Activated CD4-positive, alpha-beta T cell treated with anti-CD3 and anti-CD28 coated beads, Interleukin-2, amount 50 U/mL, for 16 hours (primary cell): Measurements from ENCODE around the gene TSPYL2.

Experiments used
- DNase-seq: peaks from one replicate; pipeline ENCODE4 v3.0.0-alpha.2; 2020

TSPYL2 gene

DNA sequence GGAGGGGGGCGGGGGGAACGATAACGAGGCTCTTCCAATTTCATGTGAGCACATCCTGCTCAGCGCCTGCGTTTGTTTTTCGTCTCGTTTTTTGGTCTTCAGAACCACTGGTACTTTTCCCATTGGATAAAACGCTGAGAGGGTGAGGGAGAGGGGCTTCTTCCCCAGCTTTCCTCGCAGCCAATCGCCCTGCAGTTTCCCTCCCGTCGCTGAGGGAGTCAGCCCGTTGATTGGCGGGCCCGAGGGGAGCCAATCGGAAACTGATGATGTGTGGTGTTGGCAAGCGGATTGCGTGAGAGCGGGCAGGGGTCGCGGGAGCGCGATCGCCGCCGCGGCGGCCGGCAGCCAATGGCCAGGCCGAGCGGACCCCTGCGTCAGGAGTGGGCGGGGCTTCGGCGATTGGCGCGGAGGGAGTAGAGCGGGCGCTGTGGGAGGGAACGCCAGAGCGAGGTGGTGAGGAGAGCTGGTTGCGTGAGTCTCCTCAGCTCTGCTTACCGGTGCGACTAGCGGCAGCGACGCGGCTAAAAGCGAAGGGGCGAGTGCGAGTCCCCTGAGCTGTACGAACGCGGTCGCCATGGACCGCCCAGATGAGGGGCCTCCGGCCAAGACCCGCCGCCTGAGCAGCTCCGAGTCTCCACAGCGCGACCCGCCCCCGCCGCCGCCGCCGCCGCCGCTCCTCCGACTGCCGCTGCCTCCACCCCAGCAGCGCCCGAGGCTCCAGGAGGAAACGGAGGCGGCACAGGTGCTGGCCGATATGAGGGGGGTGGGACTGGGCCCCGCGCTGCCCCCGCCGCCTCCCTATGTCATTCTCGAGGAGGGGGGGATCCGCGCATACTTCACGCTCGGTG, at the start of gene TSPYL2:
Gene TSPYL2, plus strand, starts transcription at position 443 of the 848 bp plus-strand sequence. Its CDS starts 132 bp downstream, at position 575.
- DNase-seq: peak; percentile 94

DNA sequence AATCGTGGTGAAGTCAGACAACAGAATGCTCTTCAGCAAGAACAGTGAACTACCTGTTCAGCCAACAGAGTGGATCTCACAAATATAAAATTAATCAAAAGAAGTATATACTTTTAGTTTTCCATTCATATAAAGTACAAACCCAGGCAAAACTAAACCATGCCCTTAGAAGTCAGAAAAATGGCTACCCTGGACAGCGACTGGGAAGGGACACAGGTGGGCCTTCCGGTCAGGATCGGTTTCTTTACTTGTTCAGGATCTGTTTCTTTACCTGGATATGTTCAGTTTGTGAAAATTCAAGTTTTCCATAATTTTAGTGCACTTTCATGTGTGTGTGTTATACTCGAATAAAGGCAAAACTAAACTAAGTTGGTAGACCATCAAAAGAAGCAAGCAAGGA, 46.0 kb upstream of the TSPYL2 start:
- DNase-seq: no peak

GRCh38 chrX:53039236-53039635, 42.9 kb upstream of the TSPYL2 start:
- no peak for DNase-seq

GRCh38 chrX:53044995-53045394, 37.2 kb upstream of the TSPYL2 start:
- no peak for DNase-seq

DNA sequence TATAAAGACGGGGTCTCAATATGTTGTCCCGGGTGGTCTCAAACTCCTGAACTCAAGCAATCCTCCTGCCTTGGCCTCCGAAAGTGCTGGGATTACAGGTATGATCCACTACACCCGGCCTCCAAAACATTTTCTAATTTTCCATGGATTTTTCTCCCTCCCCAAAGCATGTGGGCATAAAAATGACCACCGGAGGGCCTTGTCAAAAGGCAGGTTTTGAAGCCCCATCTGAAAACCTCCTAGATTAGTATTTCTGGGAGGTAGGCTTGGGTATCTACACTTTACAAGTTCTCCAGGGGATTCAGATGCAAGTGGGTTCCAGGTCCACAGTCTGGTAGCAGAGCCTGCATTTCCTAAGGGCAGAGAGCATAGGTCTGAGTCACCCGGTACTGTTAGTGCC, 34.9 kb upstream of the TSPYL2 start:
- DNase-seq: no peak

DNA sequence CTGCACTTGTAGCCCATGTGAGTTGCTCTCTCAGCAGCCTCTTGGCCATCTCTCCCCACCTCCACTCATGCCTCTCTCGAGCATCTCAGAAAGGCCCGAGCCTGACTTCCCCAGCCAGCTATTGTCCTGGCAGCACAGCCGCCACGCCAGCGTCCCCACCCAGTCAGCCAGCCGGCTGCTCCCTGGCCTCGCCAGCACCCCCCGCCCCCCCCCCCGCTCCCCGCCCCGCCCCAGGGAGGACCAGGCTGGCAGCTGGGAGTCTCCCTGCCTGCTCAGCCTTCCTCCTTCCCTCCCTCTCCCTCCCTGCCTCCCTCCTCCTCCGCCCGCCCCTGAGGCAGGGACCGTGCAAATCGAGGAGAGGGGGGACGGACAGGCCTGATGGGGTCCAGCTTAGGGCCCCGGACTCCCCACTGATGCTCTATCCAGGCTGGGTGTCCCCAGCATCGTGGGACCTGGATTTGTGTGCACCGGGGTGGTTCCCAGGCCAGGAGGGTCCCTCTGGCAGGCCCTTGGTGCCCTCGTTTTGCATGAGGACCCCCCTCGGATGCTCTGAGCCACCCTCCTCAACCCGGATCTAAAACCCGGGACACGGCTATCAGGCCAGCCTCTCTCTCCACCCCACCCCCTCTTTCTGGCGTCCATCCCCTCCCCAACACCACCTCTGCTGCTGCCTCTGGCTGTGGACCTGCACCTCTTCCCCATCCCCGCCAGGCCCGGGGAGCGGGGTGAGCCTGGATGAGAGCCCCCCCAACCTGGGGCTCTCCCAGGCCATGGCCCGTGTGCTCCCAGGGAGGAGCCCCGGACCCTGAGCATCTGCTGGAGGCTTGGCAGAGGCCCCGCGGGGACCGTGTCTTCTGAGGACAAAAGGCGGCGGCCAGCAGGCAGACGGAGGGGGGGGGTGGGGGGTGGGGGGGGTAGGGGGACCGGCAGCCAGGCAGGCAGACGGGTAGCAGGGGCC, 33.7 kb upstream of the TSPYL2 start, which contains the start of gene GPR173:
Gene GPR173, plus strand, starts transcription at position 621 of the 958 bp plus-strand sequence. CDS start 27,833 bp downstream, outside the sequence.
- DNase-seq: no peak

GRCh38 chrX:53049127-53049517, 33.0 kb upstream of the TSPYL2 start:
- DNase-seq: no peak

GRCh38 chrX:53050841-53051240, 31.3 kb upstream of the TSPYL2 start:
- no peak for DNase-seq

- no peak for DNase-seq
Measured at GRCh38 chrX:53055244-53055849, 26.8 kb upstream of the TSPYL2 start.

DNA sequence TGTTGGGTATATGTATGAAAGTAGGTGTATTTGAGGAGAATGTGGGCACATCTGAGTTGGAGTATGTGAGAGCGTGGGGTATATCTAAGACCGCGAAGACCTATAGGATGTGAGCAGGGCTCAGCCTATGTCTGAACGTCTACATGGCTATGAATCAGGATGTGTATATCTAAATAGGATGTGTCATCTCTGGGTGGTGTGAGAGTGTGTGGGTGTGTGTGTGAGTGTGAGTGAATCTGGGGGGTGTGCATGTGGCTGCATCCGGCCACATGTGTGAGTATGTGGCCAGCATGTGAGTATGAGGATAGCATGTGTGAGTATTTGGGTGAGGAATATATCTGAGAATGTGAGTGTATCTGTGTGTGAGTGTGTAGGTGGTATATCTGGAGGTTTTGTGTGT, 25.9 kb upstream of the TSPYL2 start:
- DNase-seq: no peak

DNA sequence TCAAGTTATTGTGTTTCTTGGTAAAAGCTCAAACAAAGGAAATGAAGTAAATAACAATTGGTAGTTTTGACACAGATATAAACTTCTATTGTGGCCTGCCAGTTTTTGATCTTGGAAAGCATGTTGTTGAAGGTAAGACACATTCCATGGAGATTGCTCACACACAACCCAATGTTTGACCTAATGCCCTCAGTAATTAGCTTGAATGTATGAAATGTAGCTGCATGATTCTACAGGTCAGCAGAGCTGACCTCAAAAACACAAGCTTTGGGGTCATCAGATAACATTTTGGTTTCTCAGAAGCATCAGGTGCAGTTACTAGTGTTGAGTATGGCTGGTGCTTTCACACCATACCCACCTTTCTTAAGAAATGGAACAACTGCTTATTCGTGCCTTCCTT, 17.1 kb upstream of the TSPYL2 start:
- no peak for DNase-seq

DNA sequence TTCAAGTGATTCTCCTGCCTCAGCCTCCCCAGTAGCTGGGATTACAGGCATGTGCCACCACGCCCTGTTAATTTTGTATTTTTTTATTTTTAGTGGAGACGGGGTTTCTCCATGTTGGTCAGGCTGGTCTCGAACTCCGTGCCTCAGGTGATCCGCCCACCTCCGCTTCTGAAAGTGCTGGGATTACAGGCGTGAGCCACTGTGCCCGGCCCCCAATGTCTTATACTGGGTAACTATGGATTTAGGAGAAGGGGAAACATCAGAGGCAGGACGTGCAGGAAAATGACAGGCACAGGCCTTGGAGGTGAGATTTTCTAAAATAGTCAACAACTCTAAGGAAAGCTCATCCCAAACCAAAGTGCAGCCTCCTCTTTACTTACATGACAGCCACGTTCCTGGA, 11.1 kb upstream of the TSPYL2 start:
- DNase-seq: no peak

- DNase-seq: peak; percentile 82
Measured at GRCh38 chrX:53071604-53072417, 10.4 kb upstream of the TSPYL2 start.

- no peak for DNase-seq
Measured at GRCh38 chrX:53072418-53073114, 9.6 kb upstream of the TSPYL2 start.

GRCh38 chrX:53073115-53073586, 9.0 kb upstream of the TSPYL2 start:
- DNase-seq: no peak

DNA sequence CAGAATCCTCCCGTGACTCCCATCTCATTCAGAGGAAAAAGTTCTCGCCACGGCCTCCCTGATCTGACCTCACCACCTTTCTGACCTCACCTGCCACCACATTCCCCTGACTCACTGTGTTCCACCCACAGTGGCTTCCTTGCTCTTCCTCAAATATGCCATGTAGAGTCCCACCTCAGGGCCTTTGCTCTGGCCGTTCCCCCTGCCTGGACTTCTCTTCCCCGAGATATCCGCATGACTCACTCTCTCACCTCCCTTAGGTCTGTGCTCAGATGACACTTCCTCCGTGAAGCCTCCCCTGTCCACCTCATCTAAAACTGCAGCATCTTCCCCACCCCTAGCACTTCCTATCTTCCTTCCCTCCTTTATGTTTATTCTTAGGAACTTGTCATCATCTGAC, 7.2 kb upstream of the TSPYL2 start:
- no peak for DNase-seq

DNA sequence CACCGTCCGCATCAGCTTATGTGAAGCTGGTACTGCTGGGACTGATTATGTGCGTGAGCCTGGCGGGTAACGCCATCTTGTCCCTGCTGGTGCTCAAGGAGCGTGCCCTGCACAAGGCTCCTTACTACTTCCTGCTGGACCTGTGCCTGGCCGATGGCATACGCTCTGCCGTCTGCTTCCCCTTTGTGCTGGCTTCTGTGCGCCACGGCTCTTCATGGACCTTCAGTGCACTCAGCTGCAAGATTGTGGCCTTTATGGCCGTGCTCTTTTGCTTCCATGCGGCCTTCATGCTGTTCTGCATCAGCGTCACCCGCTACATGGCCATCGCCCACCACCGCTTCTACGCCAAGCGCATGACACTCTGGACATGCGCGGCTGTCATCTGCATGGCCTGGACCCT, 5.5 kb upstream of the TSPYL2 start:
- no peak for DNase-seq

- no peak for DNase-seq
Measured at GRCh38 chrX:53077207-53078197, 4.7 kb upstream of the TSPYL2 start.

DNA sequence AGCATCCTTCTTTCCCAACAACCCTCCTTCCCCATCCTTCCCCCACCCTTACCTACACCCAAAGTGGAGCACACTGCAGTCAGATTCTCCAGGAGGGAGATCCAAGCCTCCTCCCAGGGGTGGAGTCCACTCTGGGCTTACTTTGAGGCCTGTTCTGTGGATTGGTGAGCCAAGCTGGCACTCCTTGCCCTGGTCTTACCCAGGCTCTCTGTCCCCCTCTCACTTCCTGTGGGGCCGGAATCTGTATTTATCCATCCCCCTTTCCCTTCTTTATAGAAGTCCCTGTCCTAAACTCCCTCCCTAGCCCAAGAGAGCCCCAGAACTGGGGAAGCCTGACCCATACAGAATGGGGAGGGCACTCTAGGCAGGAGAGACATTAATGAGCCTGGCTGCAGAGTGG, 3.2 kb upstream of the TSPYL2 start:
- DNase-seq: no peak
